NCI-H1436 (cell line): ENCODE results near the gene ART5.
"Not testable (repeated sequence)": the region's sequence is repeated elsewhere in the genome, so short reads cannot be mapped to it uniquely, and the experiment has no call there.

Source experiments
- DNase-seq: peaks from one replicate; lab custom pipeline; 2025; lab: John Stamatoyannopoulos, UW

The ART5 gene

DNA sequence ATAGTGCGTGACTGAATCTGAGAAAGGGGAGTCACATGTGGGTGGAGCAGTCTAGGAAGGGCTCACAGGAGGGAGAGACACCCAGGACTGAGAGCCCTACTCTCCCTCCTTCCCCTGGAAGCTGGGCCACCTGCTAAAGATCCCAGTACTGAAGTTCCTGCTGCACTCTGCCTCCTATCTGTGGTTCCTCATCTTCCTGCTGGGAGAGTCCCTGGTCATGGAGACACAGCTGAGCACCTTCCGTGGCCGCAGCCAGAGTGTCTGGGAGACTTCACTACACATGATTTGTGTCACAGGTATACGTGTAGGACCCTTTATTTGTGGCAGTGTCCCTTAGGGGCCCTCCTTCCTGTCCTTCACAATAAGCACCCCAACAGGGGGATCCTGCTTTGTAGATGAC, 19.3 kb downstream of the ART5 start:
- no peak for DNase-seq

DNA sequence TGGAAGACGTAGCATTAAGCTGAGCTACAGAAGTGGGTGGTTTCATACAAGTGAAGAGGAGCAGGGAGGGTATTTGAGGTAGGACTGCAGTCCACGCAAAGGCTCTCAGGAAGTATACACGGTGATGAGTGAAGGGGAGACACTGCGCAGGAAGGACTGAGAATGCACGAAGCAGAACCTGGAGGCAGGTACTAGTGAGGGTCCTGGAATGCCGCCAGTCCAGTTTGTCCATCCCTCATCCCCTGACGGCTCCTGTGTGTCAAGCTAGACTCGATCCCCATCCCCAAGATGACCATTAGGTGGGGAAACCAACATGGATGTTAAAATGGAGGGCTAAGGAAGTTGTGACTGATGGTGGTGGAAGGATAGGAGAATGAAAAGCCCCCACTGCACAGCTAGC, 23.8 kb downstream of the ART5 start:
- DNase-seq = no peak

DNA sequence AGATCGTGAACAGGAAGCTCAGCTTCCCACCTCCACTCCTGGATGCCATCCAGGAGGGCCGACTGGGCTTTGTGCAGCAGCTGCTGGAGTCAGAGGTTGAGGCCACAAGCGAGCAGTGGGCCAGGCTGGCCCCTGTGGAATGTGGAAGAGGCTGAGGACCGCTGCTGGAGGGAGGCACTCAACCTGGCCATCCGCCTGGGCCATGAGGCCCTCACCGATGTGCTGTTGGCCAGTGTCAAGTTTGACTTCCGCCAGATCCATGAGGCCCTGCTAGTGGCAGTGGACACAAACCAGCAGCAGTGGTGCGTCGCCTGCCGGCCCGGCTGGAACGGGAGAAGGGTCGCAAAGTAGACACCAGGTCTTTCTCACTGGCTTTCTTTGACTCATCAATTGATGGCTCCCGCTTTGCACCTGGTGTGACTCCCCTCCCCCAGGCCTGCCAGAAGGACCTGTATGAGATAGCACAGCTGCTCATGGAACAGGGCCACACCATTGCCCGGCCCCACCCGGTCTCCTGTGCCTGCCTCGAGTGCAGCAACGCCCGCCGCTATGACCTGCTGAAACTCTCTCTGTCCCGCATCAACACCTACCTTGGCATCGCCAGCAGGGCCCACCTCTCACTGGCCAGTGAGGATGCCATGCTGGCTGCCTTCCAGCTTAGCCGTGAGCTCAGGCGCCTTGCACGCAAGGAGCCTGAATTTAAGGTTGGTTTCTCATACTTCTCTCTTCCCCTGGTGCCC, 24.9 kb downstream of the ART5 start:
- DNase-seq = no peak

DNA sequence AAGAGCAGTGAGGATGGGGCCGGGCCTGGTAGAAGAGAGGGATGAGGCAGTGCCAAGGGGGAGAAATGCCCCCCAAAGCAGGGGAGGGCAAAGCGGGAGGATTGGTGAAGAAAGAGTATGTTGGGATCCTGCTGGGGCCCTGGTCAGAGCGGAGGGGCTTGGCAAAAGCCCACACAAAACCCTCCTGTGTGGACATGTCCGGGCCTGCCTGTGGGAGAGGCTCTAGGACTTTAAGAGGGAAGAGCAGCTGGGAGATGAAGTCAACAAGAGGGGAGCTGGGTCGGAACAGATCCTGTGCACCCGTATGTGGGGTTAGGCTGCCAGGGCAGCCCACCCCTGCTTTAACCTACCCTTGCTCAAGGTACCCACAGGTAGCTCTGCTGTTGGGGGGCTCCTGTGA, 25.8 kb downstream of the ART5 start:
- no peak for DNase-seq

DNA sequence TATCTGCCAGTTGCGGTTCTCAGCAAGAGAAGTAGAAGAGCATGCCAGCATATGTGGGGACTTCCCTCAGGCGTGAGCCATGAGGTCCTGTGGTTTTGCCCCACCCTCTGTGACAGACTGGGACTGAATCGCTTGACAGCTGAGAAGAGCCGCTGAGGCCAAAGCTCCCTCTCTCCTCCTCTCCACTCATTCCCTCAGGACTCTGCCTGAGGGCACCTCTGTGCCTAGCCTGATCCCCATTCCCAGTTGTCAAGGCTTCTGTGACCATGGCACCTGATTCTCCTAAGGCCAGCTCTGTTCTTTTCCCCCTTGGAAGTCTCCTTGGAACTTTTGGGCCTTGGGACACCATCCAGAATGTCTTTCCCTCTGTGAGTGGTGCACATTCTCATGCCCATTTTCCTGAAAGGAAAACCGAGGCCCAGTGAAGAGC, 27.0 kb downstream of the ART5 start:
- DNase-seq = no peak

- DNase-seq = no peak
These were observed 27.6 kb downstream of the ART5 start for GRCh38 chr11:3613998-3614741.

- no peak for DNase-seq
These were observed 29.7 kb downstream of the ART5 start for GRCh38 chr11:3611976-3612678.

GRCh38 chr11:3610846-3611245, 30.9 kb downstream of the ART5 start:
- DNase-seq = no peak

GRCh38 chr11:3609416-3610265, 32.2 kb downstream of the ART5 start:
- no peak for DNase-seq

DNA sequence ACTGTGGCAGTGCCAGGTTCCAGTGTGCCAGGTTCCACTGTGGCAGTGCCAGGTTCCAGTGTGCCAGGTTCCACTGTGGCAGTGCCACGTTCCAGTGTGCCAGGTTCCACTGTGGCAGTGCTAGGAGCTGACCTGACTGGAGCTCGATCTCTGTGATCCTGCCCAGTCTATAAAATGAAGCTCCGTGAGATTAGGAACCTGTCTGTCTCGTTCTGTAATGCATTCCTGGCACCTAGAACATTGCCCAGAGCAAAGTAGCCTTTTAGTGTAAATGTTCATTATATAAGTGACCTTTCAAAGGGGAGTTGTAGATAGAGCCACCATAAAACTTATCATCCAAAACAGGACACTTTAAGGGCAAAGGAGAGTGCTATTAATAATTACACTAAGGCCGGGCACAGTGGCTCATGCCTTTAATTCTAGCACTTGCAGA, 36.0 kb downstream of the ART5 start:
- DNase-seq = no peak

DNA sequence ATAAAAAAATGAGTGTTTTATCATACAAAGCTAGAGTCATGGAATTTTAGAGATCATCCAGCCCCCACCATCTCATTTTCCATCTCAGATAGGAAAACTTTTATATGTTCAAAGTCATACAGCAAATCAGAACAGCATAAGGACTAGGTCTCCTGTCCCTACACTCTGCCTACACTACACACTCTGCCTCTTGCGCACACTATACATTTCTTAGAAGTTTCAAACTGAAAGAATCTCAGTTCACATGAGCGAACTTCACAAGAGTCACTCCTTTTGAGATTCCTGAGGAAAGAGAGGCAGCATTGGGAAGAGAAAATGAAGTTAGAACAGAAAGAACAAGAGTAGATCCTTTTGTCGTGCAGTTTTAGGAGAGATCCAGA, 36.5 kb downstream of the ART5 start:
- no peak for DNase-seq

DNA sequence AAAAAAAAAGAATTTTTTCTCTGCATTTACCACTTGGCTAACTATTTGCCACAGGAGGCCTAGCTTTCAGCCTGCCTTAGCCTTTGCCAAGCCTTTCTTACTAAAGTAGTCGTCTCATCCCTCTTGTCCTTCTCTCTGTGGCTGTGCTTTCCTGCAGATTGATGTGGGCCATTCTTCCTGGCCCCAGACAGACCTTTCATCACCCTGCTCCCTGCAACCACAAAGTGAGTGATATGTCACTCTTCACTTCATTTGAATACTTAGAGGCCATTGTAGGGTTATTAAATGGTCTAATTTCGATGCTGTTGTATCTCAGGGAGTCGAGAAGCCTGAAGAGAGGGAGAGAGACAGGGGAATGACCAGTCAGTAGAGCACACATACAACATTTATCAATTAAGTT, 37.6 kb downstream of the ART5 start:
- no peak for DNase-seq

DNA sequence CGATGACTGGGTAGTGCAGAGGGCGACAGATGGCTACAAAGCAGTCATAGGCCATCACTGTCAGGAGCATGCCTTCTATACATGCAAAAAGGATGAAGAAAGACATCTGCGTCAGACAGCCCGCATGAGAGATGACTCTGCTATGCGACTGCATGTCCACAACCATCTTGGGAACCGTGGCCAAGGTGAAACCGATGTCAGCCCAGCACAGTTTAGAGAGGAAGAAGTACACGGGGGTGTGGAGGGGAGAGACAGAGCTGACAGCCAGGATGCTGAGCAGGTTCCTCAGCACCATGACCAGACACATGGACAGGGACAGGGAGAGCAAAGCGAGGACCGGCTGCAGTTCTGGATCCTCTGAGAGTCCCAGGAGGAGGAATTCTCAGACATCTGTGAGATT, 41.6 kb downstream of the ART5 start:
- DNase-seq = not testable (repeated sequence)

- DNase-seq = not testable (repeated sequence)
These were observed 44.0 kb downstream of the ART5 start for GRCh38 chr11:3597743-3598142.

DNA sequence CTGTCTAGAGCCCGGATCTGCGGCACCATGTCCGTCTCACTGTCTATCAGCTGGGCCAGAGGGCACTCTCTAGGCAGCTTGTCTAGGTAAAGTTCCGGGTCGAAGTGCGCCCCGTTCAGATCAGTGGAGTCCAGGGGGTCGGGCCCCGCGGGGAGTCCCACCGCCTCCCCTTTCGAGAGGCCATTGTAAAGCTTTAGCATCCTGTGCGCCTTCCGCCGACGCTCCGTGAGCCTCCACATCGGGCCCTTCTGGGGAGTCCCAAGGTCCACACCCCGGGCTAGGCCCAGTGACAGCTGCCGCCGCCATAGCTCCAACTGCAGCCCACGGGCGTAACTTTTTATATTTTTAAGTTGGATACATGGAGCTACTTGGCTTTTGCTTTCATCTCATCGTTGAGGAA, 50.5 kb downstream of the ART5 start:
- DNase-seq = not testable (repeated sequence)

GRCh38 chr11:3590193-3590592, 51.6 kb downstream of the ART5 start:
- not testable (repeated sequence) for DNase-seq

- DNase-seq = not testable (repeated sequence)
These were observed 53.0 kb downstream of the ART5 start for GRCh38 chr11:3588776-3589175.
